ENCODE data around the gene NEURL1B.
"Not testable (repeated sequence)": the region's sequence is repeated elsewhere in the genome, so short reads cannot be mapped to it uniquely, and the experiment has no call there.

The NEURL1B gene

GRCh38 chr5:172694061-172694460 lies 53.0 kb downstream of the NEURL1B start:
- no peak overlapping the region for H3K4me3 ChIP-seq (ENCODE audit: low read depth, low read length)

DNA sequence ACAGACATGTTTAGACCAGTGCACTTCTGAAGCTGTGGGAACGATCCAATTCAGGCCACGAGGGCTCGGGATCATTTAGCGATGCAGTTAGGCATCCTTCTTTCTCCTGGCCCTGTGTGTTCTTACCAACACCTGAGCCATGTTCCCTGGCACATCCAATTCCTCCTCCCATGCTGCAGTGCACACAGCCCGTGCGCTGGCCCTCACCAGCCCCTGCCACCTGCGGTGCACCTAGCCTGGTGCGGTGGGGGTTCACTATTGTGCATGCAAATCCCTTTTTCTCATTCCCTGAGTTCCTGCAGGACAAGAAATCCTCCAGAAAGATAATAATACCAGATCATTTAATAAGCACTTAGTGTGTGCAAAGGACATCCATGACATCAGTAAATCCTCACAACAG lies 53.5 kb downstream of the NEURL1B start:
- H3K4me3 ChIP-seq (ENCODE audit: low read depth, low read length): no peak overlapping the region

DNA sequence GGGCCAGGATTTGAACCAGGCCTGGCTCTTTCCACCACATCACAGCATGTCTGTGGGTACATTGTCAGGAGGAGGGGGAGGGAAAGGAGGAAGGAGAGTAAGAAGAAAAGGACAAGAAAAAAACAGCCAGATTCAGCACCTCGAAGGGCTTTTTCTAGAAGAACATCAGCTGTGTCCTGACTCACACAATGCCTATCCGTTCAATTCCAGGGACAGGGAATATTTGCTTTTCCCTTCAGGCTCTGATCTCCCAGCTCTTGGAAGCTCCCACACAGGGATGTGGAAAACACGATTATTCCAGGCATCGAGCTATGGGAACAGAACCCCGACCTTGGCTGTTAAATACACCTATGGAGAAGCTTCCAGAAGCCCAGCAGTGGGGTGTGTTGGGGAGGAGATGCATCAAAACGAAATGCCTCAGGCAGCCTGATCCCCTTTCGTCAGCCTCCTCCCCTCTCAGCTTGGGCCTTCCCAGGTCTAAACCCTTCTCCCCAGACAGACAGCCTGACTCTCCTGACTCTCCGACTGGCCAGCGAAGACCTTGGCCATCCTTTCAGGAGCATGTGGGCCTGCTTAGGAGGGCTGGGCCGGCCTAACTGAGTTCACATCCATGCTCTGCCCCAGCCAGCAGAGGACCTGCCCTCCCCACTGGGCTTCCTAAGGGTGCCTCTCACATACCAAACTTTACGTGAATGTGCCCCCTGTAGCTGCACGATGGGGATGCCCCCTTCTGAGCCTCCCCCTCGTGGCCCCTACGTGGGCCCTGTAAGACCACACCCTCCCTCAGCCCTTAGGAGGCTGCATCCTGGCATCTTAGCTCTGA lies 54.4 kb downstream of the NEURL1B start:
- no peak overlapping the region for H3K4me3 ChIP-seq (ENCODE audit: low read depth, low read length)

DNA sequence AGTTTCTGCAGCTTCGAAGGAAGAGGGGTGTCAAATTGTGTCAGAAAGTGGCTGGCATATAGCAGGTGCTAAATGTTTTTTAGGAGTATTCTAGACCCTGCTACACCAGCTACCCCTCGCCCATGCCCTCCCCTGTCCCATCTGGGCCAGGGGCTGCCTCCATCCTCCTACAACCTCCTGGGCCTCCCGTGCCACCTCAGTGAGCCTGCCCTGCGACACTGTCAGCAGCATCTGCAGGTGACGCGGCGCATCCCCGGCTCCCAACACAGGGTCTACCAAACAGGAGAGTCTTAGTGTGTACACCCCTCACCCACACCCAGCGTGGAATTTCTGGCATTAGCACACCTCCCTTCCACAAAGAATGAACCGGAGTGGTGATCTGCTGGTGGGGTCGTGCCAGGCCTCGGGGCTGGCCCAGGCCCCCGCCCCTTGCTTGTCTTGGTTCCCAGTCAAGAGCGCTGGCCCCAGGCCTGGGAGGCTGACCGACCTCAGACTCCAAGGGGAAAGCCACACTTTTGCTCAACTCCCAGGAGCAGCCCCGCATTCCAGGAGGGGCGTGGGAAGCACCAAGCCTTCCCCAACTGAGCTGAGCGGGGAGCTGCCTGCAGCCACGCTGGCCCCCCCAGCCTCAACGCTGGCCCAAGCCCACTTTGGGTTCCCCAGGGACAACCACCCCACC lies 55.2 kb downstream of the NEURL1B start:
- no peak overlapping the region for H3K4me3 ChIP-seq (ENCODE audit: low read depth, low read length)

GRCh38 chr5:172697123-172698121 lies 56.4 kb downstream of the NEURL1B start:
- peak overlapping the region; percentile 20 for H3K4me3 ChIP-seq (ENCODE audit: low read depth, low read length)

DNA sequence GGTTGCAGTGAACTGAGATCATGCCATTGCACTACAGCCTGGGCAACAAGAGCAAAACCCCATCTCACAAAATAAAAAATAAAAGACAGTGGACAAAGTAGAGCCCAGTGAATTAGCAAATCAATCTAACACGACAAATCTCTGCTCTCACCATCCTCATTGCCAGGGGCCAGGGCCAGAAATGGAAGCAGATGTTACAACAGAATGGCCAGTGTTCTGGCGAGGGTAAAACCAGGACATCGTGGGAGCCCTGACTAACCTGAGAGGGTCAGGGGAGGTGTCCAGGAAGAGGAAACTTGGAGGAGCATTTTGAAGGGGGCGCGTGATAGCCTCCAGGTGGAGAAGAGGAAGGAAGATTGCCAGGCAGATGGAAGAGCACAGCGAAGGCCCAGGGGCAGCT lies 58.4 kb downstream of the NEURL1B start:
- no peak overlapping the region for H3K4me3 ChIP-seq (ENCODE audit: low read depth, low read length)

DNA sequence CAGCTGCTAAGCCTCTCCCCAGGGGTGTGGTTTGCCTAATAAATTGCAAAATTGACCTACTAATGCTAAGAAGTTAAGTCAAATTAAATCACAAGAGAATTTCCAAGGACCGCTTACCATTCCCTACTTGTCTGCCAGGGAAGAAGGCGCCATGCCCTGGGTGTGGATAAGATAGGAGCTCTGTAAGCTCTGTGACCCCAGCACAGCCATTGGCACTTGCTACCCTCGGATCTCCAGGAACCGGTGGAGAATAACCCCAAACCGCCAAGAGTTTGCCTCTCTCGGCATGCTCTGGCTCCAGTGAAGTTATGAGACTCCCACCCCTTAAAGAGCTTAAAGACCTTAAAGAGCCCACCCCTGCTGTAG lies 58.9 kb downstream of the NEURL1B start:
- H3K4me3 ChIP-seq (ENCODE audit: low read depth, low read length): peak overlapping the region; percentile 13

GRCh38 chr5:172700365-172701290 lies 59.6 kb downstream of the NEURL1B start:
- H3K4me3 ChIP-seq (ENCODE audit: low read depth, low read length): no peak overlapping the region

DNA sequence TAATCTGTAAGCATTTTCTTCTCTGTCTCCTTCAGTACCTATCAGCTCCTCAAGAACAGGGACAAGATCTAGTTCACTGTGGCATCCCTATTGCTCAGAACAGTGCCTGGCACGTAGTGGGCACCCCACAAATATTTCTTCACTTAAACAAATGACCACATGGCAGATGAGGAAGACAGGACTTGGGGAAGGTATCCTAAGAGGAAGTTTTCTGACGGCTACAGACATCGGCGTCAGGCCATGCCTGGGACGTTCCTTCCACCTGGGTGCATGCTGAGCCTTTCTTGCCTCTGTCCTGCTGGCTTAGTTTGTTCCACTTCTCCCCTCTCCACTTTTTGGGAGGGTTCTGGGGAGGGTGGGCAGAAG lies 60.2 kb downstream of the NEURL1B start:
- no peak overlapping the region for H3K4me3 ChIP-seq (ENCODE audit: low read depth, low read length)

DNA sequence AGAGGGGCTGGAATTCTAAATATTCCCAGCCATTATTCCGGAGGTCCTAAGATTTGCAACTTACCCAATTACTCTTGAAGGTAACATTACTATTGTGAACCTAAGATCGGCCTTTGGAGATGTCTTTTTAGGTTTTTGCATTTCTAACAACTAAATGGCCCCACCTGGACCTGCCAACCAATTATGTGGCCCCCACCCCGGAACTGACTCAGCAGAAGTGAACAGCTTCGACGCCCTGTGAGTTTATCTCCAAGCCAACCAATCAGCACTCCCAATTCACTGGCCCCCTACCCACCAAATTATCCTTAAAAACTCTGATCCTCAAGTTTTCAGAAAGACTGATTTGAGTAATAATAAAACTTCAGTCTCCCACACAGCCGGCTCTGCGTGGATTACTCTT lies 62.9 kb downstream of the NEURL1B start:
- H3K4me3 ChIP-seq (ENCODE audit: low read depth, low read length): no peak overlapping the region

DNA sequence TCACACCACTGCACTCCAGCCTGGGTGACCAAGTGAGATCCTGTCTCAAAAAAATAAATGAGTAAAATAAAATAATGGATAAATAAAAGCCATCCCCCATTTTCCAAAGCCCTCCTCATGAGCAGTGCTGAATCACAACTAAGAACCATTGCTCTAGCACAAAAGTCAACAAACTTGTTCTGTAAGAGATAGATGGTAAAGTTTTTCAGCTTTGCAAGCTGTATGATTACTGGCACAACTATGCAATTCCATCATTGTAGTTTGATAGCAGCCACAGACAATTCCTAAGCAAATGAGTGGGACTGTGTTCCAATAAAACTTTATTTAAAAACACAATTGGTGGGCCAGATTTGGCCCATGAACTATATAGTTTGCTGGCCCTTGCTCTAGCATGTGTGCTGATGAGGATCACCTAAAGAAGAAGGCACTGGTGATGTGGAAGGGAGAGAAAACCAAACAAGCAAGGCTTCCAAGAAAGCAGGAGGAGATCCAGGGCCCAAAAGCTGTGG lies 64.6 kb downstream of the NEURL1B start:
- no peak overlapping the region for H3K4me3 ChIP-seq (ENCODE audit: low read depth, low read length)

- no peak overlapping the region for H3K4me3 ChIP-seq (ENCODE audit: low read depth, low read length)
Measured at GRCh38 chr5:172706796-172707195, 65.7 kb downstream of the NEURL1B start.

DNA sequence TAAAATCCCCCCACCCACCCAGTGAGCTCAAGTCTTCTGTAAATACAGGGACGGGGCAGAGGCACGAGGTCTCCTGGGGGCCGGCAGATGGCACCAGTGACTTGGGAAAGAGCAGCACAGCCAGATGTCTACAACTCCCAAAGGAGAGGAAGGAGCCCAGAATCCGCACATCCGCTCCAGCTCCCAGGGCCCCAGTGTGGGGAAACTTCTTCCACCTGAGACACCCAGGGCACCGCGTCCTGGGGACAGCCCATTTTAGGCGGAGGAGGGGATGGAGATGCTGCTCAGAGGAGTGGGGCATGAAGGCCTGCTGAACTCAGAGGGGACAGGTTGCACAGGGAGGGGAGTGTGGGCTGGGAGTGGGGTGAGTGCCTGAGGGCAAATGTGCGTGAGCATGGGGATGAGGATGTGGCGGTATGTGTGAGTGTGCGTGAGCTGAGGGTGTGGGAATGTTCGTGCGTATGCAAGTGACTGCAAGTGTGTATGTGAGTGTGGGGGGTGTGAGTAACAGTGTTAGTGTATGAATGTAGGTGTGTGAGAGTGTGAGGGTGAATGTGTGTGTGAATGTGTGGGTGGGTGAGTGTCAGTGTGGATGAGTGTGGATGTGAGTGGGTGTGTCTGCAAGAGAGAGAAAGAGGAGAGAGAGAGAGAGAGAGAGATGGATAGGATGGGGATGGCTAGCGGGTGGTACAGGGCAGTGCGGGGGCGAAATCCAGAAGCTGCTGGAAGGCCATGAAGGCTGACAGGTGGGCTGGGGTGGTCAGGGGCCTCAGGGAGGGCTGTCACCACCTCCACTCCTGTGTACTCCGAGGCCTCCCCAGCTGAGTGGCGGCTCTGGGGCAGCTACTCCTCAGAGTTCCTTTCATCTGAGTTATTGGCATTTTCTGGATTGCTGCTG lies 66.5 kb downstream of the NEURL1B start:
- no peak overlapping the region for H3K4me3 ChIP-seq (ENCODE audit: low read depth, low read length)

GRCh38 chr5:172708183-172708505 lies 67.1 kb downstream of the NEURL1B start:
- H3K4me3 ChIP-seq (ENCODE audit: low read depth, low read length): no peak overlapping the region

- no peak overlapping the region for H3K4me3 ChIP-seq (ENCODE audit: low read depth, low read length)
Measured at GRCh38 chr5:172710676-172711075, 69.6 kb downstream of the NEURL1B start.

DNA sequence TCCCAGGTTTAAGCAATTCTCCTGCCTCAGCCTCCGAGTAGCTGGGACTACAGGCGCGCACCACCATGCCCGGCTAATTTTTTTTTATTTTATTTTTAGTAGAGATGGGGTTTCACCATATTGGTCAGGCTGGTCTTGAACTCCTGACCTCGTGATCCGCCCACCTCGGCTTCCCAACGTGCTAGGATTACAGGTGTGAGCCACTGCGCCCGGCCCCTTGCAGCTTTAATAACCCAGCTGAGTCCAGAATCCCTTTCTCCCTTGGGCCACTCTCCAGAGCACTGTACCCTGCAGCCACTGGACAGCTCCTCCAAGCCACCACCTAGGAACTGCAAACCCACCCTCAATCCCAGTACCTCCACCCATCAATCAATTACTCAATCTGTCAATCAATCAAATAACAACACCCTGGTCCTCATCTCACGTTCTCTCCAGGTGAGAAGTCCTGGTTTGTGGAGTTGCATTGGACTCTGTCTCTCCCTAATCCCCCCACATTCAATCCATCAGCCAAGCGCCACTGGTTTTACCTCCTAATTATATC lies 70.3 kb downstream of the NEURL1B start:
- not testable (repeated sequence) for H3K4me3 ChIP-seq (ENCODE audit: low read depth, low read length)

DNA sequence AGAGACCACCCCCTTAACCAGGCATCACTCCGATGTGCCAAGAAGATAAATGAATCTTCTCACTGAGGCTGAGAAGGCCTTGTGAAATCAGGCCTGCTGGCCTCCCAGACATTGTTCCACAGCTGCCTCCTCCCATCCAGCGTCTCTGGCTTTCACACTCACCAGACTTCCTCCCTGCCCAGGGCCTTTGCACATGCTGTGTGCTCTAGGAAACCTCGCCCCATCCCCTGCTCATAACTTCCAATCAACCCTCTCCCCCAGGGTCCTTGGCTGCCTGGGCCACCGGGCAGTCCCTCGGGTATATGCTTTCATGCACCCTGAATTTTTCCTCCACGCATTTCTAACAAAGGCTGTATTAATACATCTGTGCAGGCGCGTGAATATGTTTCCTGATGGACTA lies 71.5 kb downstream of the NEURL1B start:
- no peak overlapping the region for H3K4me3 ChIP-seq (ENCODE audit: low read depth, low read length)

DNA sequence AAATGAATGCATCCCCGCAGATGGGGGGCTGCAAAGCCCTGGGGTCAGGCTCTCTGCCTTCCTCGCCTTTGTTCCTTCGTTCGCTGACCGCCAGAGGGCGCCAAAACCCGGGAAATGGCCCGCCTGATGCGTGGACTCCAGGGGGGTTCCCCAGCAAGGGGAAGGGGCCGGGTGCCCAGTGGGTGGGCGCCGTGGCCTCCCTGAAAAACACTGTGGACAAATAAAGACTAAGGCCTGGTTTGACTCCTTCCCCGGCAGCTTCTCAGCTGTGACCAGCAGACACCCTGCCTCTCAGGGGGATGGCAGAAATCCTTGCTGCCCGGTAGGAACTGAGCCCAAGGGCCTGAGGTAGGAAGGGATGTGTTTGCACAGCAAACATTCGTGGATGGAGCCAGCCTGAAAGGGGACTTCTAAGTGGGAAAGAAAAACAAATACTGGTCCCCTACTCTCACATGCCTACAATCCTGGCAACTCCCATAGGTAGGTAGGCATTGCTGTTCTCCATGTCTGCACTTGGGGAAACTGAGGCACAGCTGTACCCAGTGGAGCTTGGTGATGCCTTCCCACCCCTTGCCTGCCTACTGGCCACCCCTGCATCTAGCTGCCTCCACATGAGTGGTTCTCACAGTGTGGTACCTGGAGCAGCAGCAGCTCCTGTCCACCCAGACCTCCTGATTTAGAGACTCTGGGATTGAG lies 72.2 kb downstream of the NEURL1B start:
- H3K4me3 ChIP-seq (ENCODE audit: low read depth, low read length): no peak overlapping the region
